CD14-positive monocyte (primary cell): ENCODE data around the gene CCM2. TPM values are rescaled to one million over a fixed set of nuclear protein-coding genes. Genes with fewer than 3 reads are reported as not detected.

ENCODE experiments used
- DNase-seq, 3 donors: peaks; one replicate each; pipeline ENCODE4 v3.0.0-alpha.2; 2011 to 2022
- H2AFZ ChIP-seq: 2 replicates; pipeline ENCODE4 v1.6.0; 2012; ENCODE audit warnings: mild to moderate bottlenecking, low read depth, low read length, inconsistent platforms; ENCODE audit not compliant: insufficient read depth, poor library complexity, severe bottlenecking
- H3K27ac ChIP-seq, 2 donors: 1 replicate in 1 of 2; 2 replicates in 1 of 2; pipeline ENCODE4 v1.5.1; 2012 to 2013; ENCODE audit warnings: low read length in 2 of 2, control low read depth in 1 of 2, inconsistent platforms in 1 of 2, low read depth in 1 of 2, mild to moderate bottlenecking in 1 of 2
- H3K27me3 ChIP-seq, 2 donors: one replicate each; pipeline versions ENCODE4 v1.6.0 to v1.6.1; 2011 to 2013; ENCODE audit warnings: low read length in 2 of 2; ENCODE audit not compliant: control insufficient read depth in 2 of 2, insufficient read depth in 2 of 2
- H3K36me3 ChIP-seq, 2 donors: replicated peaks in 1 of 2; 1 replicate in 1 of 2; 2 replicates in 1 of 2; pipeline versions ENCODE4 v1.5.1 to v1.6.1; 2012 to 2013; ENCODE audit warnings: low read length in 2 of 2, control low read depth in 1 of 2, inconsistent platforms in 1 of 2, mild to moderate bottlenecking in 1 of 2; ENCODE audit not compliant: insufficient read depth in 2 of 2, control insufficient read depth in 1 of 2
- H3K4me1 ChIP-seq, 2 donors: 1 replicate in 1 of 2; 2 replicates in 1 of 2; pipeline versions ENCODE4 v1.5.1 to v1.6.1; 2012 to 2013; ENCODE audit warnings: low read length in 2 of 2, control low read depth in 1 of 2, inconsistent platforms in 1 of 2, mild to moderate bottlenecking in 1 of 2, moderate library complexity in 1 of 2; ENCODE audit not compliant: insufficient read depth in 2 of 2, control insufficient read depth in 1 of 2
- H3K4me2 ChIP-seq: replicated peaks from 2 replicates; pipeline ENCODE3; 2012; ENCODE audit warnings: low read length, moderate library complexity, mild to moderate bottlenecking; ENCODE audit not compliant: poor library complexity, severe bottlenecking; ENCODE audit errors: extremely low read depth
- H3K4me3 ChIP-seq, 3 experiments: fragments of 200-600 bp in 1 of 3; sonication (generic) in 1 of 3; replicated peaks in 1 of 3; 1 replicate in 2 of 3; 2 replicates in 1 of 3; pipeline ENCODE4 v1.5.1; 2011 to 2013; ENCODE audit warnings: low read length in 3 of 3, mild to moderate bottlenecking in 3 of 3, control low read depth in 2 of 3, low read depth in 2 of 3, inconsistent platforms in 1 of 3, moderate library complexity in 1 of 3
- H3K79me2 ChIP-seq: 2 replicates; pipeline ENCODE4 v1.6.0; 2012; ENCODE audit warnings: mild to moderate bottlenecking, control low read depth, inconsistent platforms, low read length, moderate library complexity; ENCODE audit not compliant: insufficient read depth
- H3K9ac ChIP-seq: 2 replicates; pipeline ENCODE4 v1.6.0; 2017; ENCODE audit warnings: low read length, mild to moderate bottlenecking; ENCODE audit not compliant: insufficient read depth, poor library complexity, severe bottlenecking
- H3K9me3 ChIP-seq, 2 donors: replicated peaks in 1 of 2; 1 replicate in 1 of 2; 2 replicates in 1 of 2; pipeline versions ENCODE4 v1.5.1 to v1.6.1; 2012 to 2013; ENCODE audit warnings: low read length in 2 of 2, control low read depth in 1 of 2; ENCODE audit not compliant: control insufficient read depth in 1 of 2, insufficient read depth in 1 of 2
- H4K20me1 ChIP-seq: 2 replicates; pipeline ENCODE4 v1.6.0; 2012; ENCODE audit warnings: mild to moderate bottlenecking, low read length, control low read depth, moderate library complexity; ENCODE audit not compliant: insufficient read depth
- H3K27ac Mint-ChIP-seq, 7 donors: one replicate each; pipeline ENCODE4 v1.8.0; 2020; ENCODE audit warnings: mild to moderate bottlenecking in 7 of 7, mixed read lengths in 7 of 7, moderate library complexity in 6 of 7, inconsistent platforms in 2 of 7
- H3K27me3 Mint-ChIP-seq, 3 donors: one replicate each; pipeline ENCODE4 v1.8.0; 2021 to 2022; ENCODE audit warnings: low read depth in 3 of 3, mild to moderate bottlenecking in 3 of 3, mixed read lengths in 3 of 3, moderate library complexity in 3 of 3, inconsistent platforms in 1 of 3
- H3K36me3 Mint-ChIP-seq, 2 donors: one replicate each; pipeline ENCODE4 v1.8.0; 2020; ENCODE audit warnings: mixed read lengths in 2 of 2, inconsistent platforms in 1 of 2, mild to moderate bottlenecking in 1 of 2
- H3K4me1 Mint-ChIP-seq: one replicate; pipeline ENCODE4 v1.8.0; 2020; ENCODE audit warnings: mild to moderate bottlenecking, mixed read lengths
- H3K4me3 Mint-ChIP-seq, 2 donors: one replicate each; pipeline ENCODE4 v1.8.0; 2020; ENCODE audit warnings: mild to moderate bottlenecking in 2 of 2, mixed read lengths in 2 of 2, moderate library complexity in 1 of 2
- H3K9me3 Mint-ChIP-seq, 7 donors: one replicate each; pipeline ENCODE4 v1.8.0; 2020 to 2022; ENCODE audit warnings: mixed read lengths in 7 of 7, mild to moderate bottlenecking in 6 of 7, moderate library complexity in 6 of 7, inconsistent platforms in 2 of 7
- CTCF ChIP-seq: fragments of 200-600 bp; IDR thresholded peaks from one replicate; pipeline ENCODE4 v1.8.0; 2022; ENCODE audit warnings: antibody characterized with exemption, mild to moderate bottlenecking
- WGBS: methylation state at CpG from one replicate; pipeline ENCODE4 v1.1.5; 2013; ENCODE audit warnings: missing lambda C conversion rate; ENCODE audit not compliant: insufficient coverage; 5-methylcytosine and 5-hydroxymethylcytosine counted together
- intact Hi-C, 2 donors: fragments of 100-400 bp; cut with micrococcal nuclease; formaldehyde crosslinking; loops; one replicate each; pipeline versions ENCODE4 v1.15.0 to v1.15.1; 2023
- polyA plus RNA-seq, 3 donors: library from polyadenylated mRNA; depleted of rRNA in 1 of 3; unstranded in 2 of 3; stranded (reverse) in 1 of 3; fragments of 300-500 nt in 2 of 3; fragments of >200 nt in 1 of 3; fragmentation: Illumina TruSeq in 2 of 3; gene quantifications; 1 replicate in 2 of 3; 2 replicates in 1 of 3; pipeline ENCODE4 v1.2.3, GENCODE V29; 2012 to 2021

The CCM2 gene
- polyA plus RNA-seq, 3 donors = 38.5 to 102 (median 51.4) TPM

- Histone ChIP-seq H3K79me2 (peaks cover 76% of the 10 kb centered on the region), H4K20me1 (peaks cover 35% of the 10 kb centered on the region), H2AFZ (no peak overlapping the region), H3K27ac (peak overlapping the region; percentile 99 to 100), H3K4me2 (peak overlapping the region; percentile 100), H3K36me3 (peaks cover 31 to 48% of the 10 kb centered on the region in 2 donors), H3K27me3 (no peaks in the 10 kb centered on the region), H3K9me3 (no peaks in the 10 kb centered on the region), H3K4me1 (peaks cover 71 to 81% of the 10 kb centered on the region in 2 donors), H3K9ac (peak overlapping the region; percentile 95), H3K4me3 (peak overlapping the region in 1 of 3 experiments; percentile 99)
- TF ChIP-seq CTCF = no peak
- Mint-ChIP-seq H3K36me3 (peaks cover 56 to 57% of the 10 kb centered on the region in 2 donors), H3K9me3 (no peaks in the 10 kb centered on the region), H3K27ac (peak overlapping the region; percentile 99 to 100 (median 99)), H3K27me3 (peaks cover 0 to 6% (median 0%) of the 10 kb centered on the region in 3 donors), H3K4me1 (peaks cover 72% of the 10 kb centered on the region), H3K4me3 (peak overlapping the region in 1 of 2 donors; percentile 97)
- intact Hi-C loops = loop anchor here (2.0 to 10.0 kb wide), 2 partner anchors 18 to 96 kb away; partner anchors contain the start of gene PURB (in 1 of the 2)
- DNase-seq = peak in 2 of 3 donors; percentile 27 to 69
- WGBS = 60% methylated on average over 6 of the region's 7 CpGs
Observed at GRCh38 chr7:44981035-44981706, 18.8 kb upstream of the CCM2 start.

- Mint-ChIP-seq H3K27ac (peak overlapping the region; percentile 92 to 100 (median 99)), H3K4me1 (peaks cover 69% of the 10 kb centered on the region), H3K36me3 (peaks cover 46 to 50% of the 10 kb centered on the region in 2 donors), H3K4me3 (no peak overlapping the region), H3K9me3 (no peaks in the 10 kb centered on the region), H3K27me3 (peaks cover 0 to 8% (median 0%) of the 10 kb centered on the region in 3 donors)
- no peak overlapping the region for H3K9ac ChIP-seq
- H3K4me1 ChIP-seq = peaks cover 68 to 81% of the 10 kb centered on the region in 2 donors
- H3K36me3 ChIP-seq = peaks cover 24 to 41% of the 10 kb centered on the region in 2 donors
- H3K27ac ChIP-seq = no peak overlapping the region
- H3K79me2 ChIP-seq = peaks cover 65% of the 10 kb centered on the region
- intact Hi-C loops = loop anchor here in 1 of 2 donors (10.0 kb wide), 1 partner anchor 98 kb away; the partner anchor contains the start of gene PURB
- no peaks in the 10 kb centered on the region for H3K9me3 ChIP-seq
- no peaks in the 10 kb centered on the region for H3K27me3 ChIP-seq
- TF ChIP-seq CTCF = no peak
- peaks cover 25% of the 10 kb centered on the region for H4K20me1 ChIP-seq
- no peak overlapping the region for H3K4me2 ChIP-seq
- WGBS = 100% methylated on average over 1 of the region's 1 CpG
- no peak overlapping the region for H3K4me3 ChIP-seq
- H2AFZ ChIP-seq = no peak overlapping the region
- peak in 1 of 3 donors; percentile 8 for DNase-seq
Observed at GRCh38 chr7:44982535-44982923, 17.5 kb upstream of the CCM2 start.
